ENCODE data around the gene NRXN3.

The NRXN3 gene

GRCh38 chr14:79483477-79484388 is 1313.6 kb downstream of the NRXN3 start:
- TF ChIP-seq CTCF (IDR thresholded peaks at IDR 0.05; ENCODE audit: poor library complexity, severe bottlenecking) = no peak
- H3K36me3 ChIP-seq (ENCODE audit: low read depth) = no peaks in the 10 kb centered on the region
- H3K9me3 ChIP-seq (ENCODE audit: severe bottlenecking) = no peaks in the 10 kb centered on the region
- ATAC-seq (ENCODE audit: low read depth) (no peak; the same call in 2 of the 3 replicates), DNase-seq (ENCODE audit: low spot score) (no peak)
- H3K4me1 ChIP-seq (ENCODE audit: insufficient read depth, poor library complexity, severe bottlenecking) = no peaks in the 10 kb centered on the region
- H3K27ac ChIP-seq (ENCODE audit: poor library complexity, severe bottlenecking) = no peak overlapping the region
- H3K27me3 ChIP-seq (ENCODE audit: insufficient read depth, poor library complexity, severe bottlenecking) = no peaks in the 10 kb centered on the region
- H3K4me3 ChIP-seq (ENCODE audit: severe bottlenecking) = no peak overlapping the region

GRCh38 chr14:79487632-79488031 is 1317.5 kb downstream of the NRXN3 start:
- TF ChIP-seq CTCF (IDR thresholded peaks at IDR 0.05; ENCODE audit: poor library complexity, severe bottlenecking) = no peak
- Histone ChIP-seq H3K4me3 (ENCODE audit: severe bottlenecking) (no peak overlapping the region), H3K27ac (ENCODE audit: poor library complexity, severe bottlenecking) (no peak overlapping the region), H3K27me3 (ENCODE audit: insufficient read depth, poor library complexity, severe bottlenecking) (no peaks in the 10 kb centered on the region), H3K9me3 (ENCODE audit: severe bottlenecking) (no peaks in the 10 kb centered on the region), H3K36me3 (ENCODE audit: low read depth) (no peaks in the 10 kb centered on the region), H3K4me1 (ENCODE audit: insufficient read depth, poor library complexity, severe bottlenecking) (no peaks in the 10 kb centered on the region)
- DNase-seq (ENCODE audit: low spot score) = no peak
- no peak for ATAC-seq (ENCODE audit: low read depth)

- H3K4me1 ChIP-seq (ENCODE audit: insufficient read depth, poor library complexity, severe bottlenecking) = no peaks in the 10 kb centered on the region
- ATAC-seq (ENCODE audit: low read depth) (no peak), DNase-seq (ENCODE audit: low spot score) (no peak)
- peaks cover 7% of the 10 kb centered on the region for H3K27me3 ChIP-seq (ENCODE audit: insufficient read depth, poor library complexity, severe bottlenecking)
- no peaks in the 10 kb centered on the region for H3K36me3 ChIP-seq (ENCODE audit: low read depth)
- H3K27ac ChIP-seq (ENCODE audit: poor library complexity, severe bottlenecking) = no peak overlapping the region
- H3K4me3 ChIP-seq (ENCODE audit: severe bottlenecking) = no peak overlapping the region
- no peak for TF ChIP-seq CTCF (IDR thresholded peaks at IDR 0.05; ENCODE audit: poor library complexity, severe bottlenecking)
- H3K9me3 ChIP-seq (ENCODE audit: severe bottlenecking) = no peaks in the 10 kb centered on the region
These were observed 1321.0 kb downstream of the NRXN3 start for GRCh38 chr14:79491161-79491560.

GRCh38 chr14:79493081-79493645 is 1323.0 kb downstream of the NRXN3 start:
- H3K27ac ChIP-seq (ENCODE audit: poor library complexity, severe bottlenecking) = no peak overlapping the region
- DNase-seq (ENCODE audit: low spot score) (no peak), ATAC-seq (ENCODE audit: low read depth) (no peak)
- H3K36me3 ChIP-seq (ENCODE audit: low read depth) = no peaks in the 10 kb centered on the region
- H3K27me3 ChIP-seq (ENCODE audit: insufficient read depth, poor library complexity, severe bottlenecking) = peaks cover 7% of the 10 kb centered on the region
- H3K9me3 ChIP-seq (ENCODE audit: severe bottlenecking) = no peaks in the 10 kb centered on the region
- no peaks in the 10 kb centered on the region for H3K4me1 ChIP-seq (ENCODE audit: insufficient read depth, poor library complexity, severe bottlenecking)
- H3K4me3 ChIP-seq (ENCODE audit: severe bottlenecking) = no peak overlapping the region
- TF ChIP-seq CTCF (IDR thresholded peaks at IDR 0.05; ENCODE audit: poor library complexity, severe bottlenecking) = no peak

GRCh38 chr14:79496701-79497100 is 1326.5 kb downstream of the NRXN3 start:
- H3K36me3 ChIP-seq (ENCODE audit: low read depth) = no peaks in the 10 kb centered on the region
- no peak for TF ChIP-seq CTCF (IDR thresholded peaks at IDR 0.05; ENCODE audit: poor library complexity, severe bottlenecking)
- ATAC-seq (ENCODE audit: low read depth) (no peak), DNase-seq (ENCODE audit: low spot score) (no peak)
- H3K27ac ChIP-seq (ENCODE audit: poor library complexity, severe bottlenecking) = no peak overlapping the region
- no peaks in the 10 kb centered on the region for H3K4me1 ChIP-seq (ENCODE audit: insufficient read depth, poor library complexity, severe bottlenecking)
- no peak overlapping the region for H3K4me3 ChIP-seq (ENCODE audit: severe bottlenecking)
- H3K9me3 ChIP-seq (ENCODE audit: severe bottlenecking) = no peaks in the 10 kb centered on the region
- H3K27me3 ChIP-seq (ENCODE audit: insufficient read depth, poor library complexity, severe bottlenecking) = peaks cover 7% of the 10 kb centered on the region

All from RWPE2 (cell line).